ENCODE measurements around the gene CHN2.

DNA sequence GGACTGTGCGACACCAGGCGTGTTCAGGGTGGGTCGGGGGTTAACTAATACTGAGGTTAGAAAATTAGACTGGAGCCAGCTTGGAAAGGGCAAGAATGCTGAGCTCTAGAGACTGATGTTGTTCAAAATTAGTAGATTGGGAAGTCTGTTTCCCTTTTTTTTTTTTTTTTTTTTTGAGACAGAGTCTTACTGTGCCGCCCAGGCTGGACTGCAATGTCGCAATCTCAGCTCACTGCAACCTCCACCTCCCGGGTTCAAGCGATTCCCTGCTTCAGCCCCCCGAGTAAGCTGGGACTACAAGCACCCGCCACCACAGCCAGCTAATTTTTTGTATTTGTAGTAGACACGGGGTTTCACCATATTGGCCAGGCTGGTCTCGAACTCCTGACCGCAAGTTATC, 45.5 kb upstream of the CHN2 start:
- TF ChIP-seq YY1 (IDR thresholded peaks at IDR 0.05; ENCODE audit: low read depth) (no peak), NRF1 (IDR thresholded peaks at IDR 0.05; ENCODE audit: low read depth, low read length) (no peak), FOXM1 (IDR thresholded peaks at IDR 0.05; ENCODE audit: low read depth) (no peak), CHD2 (IDR thresholded peaks at IDR 0.05; ENCODE audit: low read length, partially characterized antibody) (no peak), NFIC (IDR thresholded peaks at IDR 0.05; ENCODE audit: borderline replicate concordance) (no peak), FOSL2 (IDR thresholded peaks at IDR 0.05; ENCODE audit: borderline replicate concordance, low read depth) (no peak), EZH2phosphoT487 (IDR thresholded peaks at IDR 0.05; ENCODE audit: borderline replicate concordance, low read depth) (no peak), POLR2AphosphoS5 (IDR thresholded peaks at IDR 0.05; ENCODE audit: low read depth, low read length) (no peak), TAF1 (IDR thresholded peaks at IDR 0.05; ENCODE audit: borderline replicate concordance, low read depth, low read length) (no peak), EP300 (IDR thresholded peaks at IDR 0.05; ENCODE audit: borderline replicate concordance in 1 of 2, low read depth in 1 of 2, low read length in 1 of 2) (no peak), JUND (IDR thresholded peaks at IDR 0.05) (no peak)
- TF ChIP-seq, protein P1, sequence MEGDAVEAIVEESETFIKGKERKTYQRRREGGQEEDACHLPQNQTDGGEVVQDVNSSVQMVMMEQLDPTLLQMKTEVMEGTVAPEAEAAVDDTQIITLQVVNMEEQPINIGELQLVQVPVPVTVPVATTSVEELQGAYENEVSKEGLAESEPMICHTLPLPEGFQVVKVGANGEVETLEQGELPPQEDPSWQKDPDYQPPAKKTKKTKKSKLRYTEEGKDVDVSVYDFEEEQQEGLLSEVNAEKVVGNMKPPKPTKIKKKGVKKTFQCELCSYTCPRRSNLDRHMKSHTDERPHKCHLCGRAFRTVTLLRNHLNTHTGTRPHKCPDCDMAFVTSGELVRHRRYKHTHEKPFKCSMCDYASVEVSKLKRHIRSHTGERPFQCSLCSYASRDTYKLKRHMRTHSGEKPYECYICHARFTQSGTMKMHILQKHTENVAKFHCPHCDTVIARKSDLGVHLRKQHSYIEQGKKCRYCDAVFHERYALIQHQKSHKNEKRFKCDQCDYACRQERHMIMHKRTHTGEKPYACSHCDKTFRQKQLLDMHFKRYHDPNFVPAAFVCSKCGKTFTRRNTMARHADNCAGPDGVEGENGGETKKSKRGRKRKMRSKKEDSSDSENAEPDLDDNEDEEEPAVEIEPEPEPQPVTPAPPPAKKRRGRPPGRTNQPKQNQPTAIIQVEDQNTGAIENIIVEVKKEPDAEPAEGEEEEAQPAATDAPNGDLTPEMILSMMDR (IDR thresholded peaks at IDR 0.05) = no peak
- TF ChIP-seq, protein P2, sequence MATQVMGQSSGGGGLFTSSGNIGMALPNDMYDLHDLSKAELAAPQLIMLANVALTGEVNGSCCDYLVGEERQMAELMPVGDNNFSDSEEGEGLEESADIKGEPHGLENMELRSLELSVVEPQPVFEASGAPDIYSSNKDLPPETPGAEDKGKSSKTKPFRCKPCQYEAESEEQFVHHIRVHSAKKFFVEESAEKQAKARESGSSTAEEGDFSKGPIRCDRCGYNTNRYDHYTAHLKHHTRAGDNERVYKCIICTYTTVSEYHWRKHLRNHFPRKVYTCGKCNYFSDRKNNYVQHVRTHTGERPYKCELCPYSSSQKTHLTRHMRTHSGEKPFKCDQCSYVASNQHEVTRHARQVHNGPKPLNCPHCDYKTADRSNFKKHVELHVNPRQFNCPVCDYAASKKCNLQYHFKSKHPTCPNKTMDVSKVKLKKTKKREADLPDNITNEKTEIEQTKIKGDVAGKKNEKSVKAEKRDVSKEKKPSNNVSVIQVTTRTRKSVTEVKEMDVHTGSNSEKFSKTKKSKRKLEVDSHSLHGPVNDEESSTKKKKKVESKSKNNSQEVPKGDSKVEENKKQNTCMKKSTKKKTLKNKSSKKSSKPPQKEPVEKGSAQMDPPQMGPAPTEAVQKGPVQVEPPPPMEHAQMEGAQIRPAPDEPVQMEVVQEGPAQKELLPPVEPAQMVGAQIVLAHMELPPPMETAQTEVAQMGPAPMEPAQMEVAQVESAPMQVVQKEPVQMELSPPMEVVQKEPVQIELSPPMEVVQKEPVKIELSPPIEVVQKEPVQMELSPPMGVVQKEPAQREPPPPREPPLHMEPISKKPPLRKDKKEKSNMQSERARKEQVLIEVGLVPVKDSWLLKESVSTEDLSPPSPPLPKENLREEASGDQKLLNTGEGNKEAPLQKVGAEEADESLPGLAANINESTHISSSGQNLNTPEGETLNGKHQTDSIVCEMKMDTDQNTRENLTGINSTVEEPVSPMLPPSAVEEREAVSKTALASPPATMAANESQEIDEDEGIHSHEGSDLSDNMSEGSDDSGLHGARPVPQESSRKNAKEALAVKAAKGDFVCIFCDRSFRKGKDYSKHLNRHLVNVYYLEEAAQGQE (IDR thresholded peaks at IDR 0.05; ENCODE audit: low read depth, low read length) = no peak
- TF ChIP-seq, protein P3, sequence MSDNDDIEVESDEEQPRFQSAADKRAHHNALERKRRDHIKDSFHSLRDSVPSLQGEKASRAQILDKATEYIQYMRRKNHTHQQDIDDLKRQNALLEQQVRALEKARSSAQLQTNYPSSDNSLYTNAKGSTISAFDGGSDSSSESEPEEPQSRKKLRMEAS (IDR thresholded peaks at IDR 0.05; ENCODE audit: low read depth) = no peak
